Sciatic nerve (tissue), 2 donors: ENCODE data around the gene EZH2. TPM values are rescaled to one million over a fixed set of nuclear protein-coding genes. Genes with fewer than 3 reads are reported as not detected.

Experiments used
- ATAC-seq: fragments of 200-7000 bp; cut with Tn5 transposase; one replicate; pipeline ENCODE4 v1.9.1; 2020; ENCODE audit warnings: mild to moderate bottlenecking, moderate library complexity
- DNase-seq: peaks from one replicate; pipeline ENCODE4 v3.0.0-alpha.2; 2020; ENCODE audit warnings: low spot score
- intact Hi-C: fragments of 100-400 bp; cut with DNase I; formaldehyde crosslinking; loops from one replicate; pipeline ENCODE4 v1.14.2; 2022
- total RNA-seq: library from RNA; stranded (reverse); fragmentation: NEBNext Ultra II Directional; extraction: Animal tissue kit (Norgen Biotek cat#: 25700); gene quantifications from one replicate; pipeline ENCODE4 v1.2.1, GENCODE V29; 2021
- donor health status: DM: no; HTN: no; CAD: no.
- donor health status: DM: no; HTN: no; CAD: no.

The EZH2 gene
- total RNA-seq, 1 donor from 2014 or later = 4.4 TPM

GRCh38 chr7:148866362-148866761 lies 17.7 kb downstream of the EZH2 start:
- intact Hi-C loops = no loop called here
- ATAC-seq = no peak
- DNase-seq = no peak

- ATAC-seq = no peak
- no peak for DNase-seq
- intact Hi-C loops = no loop called here
Measured at GRCh38 chr7:148865283-148865682, 18.8 kb downstream of the EZH2 start.

- no peak for ATAC-seq
- intact Hi-C loops = no loop called here
Measured at GRCh38 chr7:148863324-148863723, 20.8 kb downstream of the EZH2 start.

GRCh38 chr7:148862481-148862880 lies 21.6 kb downstream of the EZH2 start:
- DNase-seq (no peak), ATAC-seq (no peak)
- intact Hi-C loops = no loop called here

More at GRCh38 chr7:148863324-148863723, 20.8 kb downstream of the EZH2 start:
- DNase-seq = no peak

GRCh38 chr7:148858489-148858888 lies 25.6 kb downstream of the EZH2 start:
- intact Hi-C loops = no loop called here
- no peak for DNase-seq
- ATAC-seq = no peak

- intact Hi-C loops = no loop called here
- DNase-seq (no peak), ATAC-seq (no peak)
Measured at GRCh38 chr7:148856891-148857290, 27.2 kb downstream of the EZH2 start.

- DNase-seq (no peak), ATAC-seq (no peak)
- intact Hi-C loops = no loop called here
Measured at GRCh38 chr7:148856578-148856881, 27.6 kb downstream of the EZH2 start.

GRCh38 chr7:148854983-148855382 lies 29.1 kb downstream of the EZH2 start:
- DNase-seq (no peak), ATAC-seq (no peak)
- intact Hi-C loops = no loop called here

- ATAC-seq = no peak
- intact Hi-C loops = no loop called here
- DNase-seq = no peak
Measured at GRCh38 chr7:148852272-148852671, 31.8 kb downstream of the EZH2 start.

GRCh38 chr7:148850564-148850963 lies 33.5 kb downstream of the EZH2 start:
- DNase-seq (no peak), ATAC-seq (no peak)
- intact Hi-C loops = no loop called here

GRCh38 chr7:148849393-148850098 lies 34.5 kb downstream of the EZH2 start:
- DNase-seq (no peak), ATAC-seq (no peak)
- intact Hi-C loops = no loop called here

- intact Hi-C loops = no loop called here
- DNase-seq = no peak
- no peak for ATAC-seq
Measured at GRCh38 chr7:148847815-148848734, 36.0 kb downstream of the EZH2 start.

- intact Hi-C loops = no loop called here
- ATAC-seq (no peak), DNase-seq (no peak)
Measured at GRCh38 chr7:148838905-148839304, 45.2 kb downstream of the EZH2 start.

- DNase-seq (no peak), ATAC-seq (no peak)
- intact Hi-C loops = no loop called here
Measured at GRCh38 chr7:148835854-148836253, 48.2 kb downstream of the EZH2 start.

- intact Hi-C loops = no loop called here
- DNase-seq (no peak), ATAC-seq (no peak)
Measured at GRCh38 chr7:148834605-148835004, 49.5 kb downstream of the EZH2 start.

GRCh38 chr7:148831782-148832181 lies 52.3 kb downstream of the EZH2 start:
- intact Hi-C loops = no loop called here
- ATAC-seq = no peak
- no peak for DNase-seq

- no peak for DNase-seq
- ATAC-seq = no peak
- intact Hi-C loops = no loop called here
Measured at GRCh38 chr7:148830897-148831692, 53.0 kb downstream of the EZH2 start.

GRCh38 chr7:148828965-148829364 lies 55.1 kb downstream of the EZH2 start:
- DNase-seq (no peak), ATAC-seq (no peak)
- intact Hi-C loops = no loop called here

- intact Hi-C loops = no loop called here
- no peak for ATAC-seq
Measured at GRCh38 chr7:148825338-148825737, 58.8 kb downstream of the EZH2 start.

GRCh38 chr7:148824864-148825263 lies 59.2 kb downstream of the EZH2 start:
- intact Hi-C loops = no loop called here
- DNase-seq (no peak), ATAC-seq (no peak)

More at GRCh38 chr7:148825338-148825737, 58.8 kb downstream of the EZH2 start:
- no peak for DNase-seq
